Prostate gland (tissue), 2 donors: ENCODE data around the gene TUBGCP2. TPM values are rescaled to one million over a fixed set of nuclear protein-coding genes. Genes with fewer than 3 reads are reported as not detected.

Experiments
- DNase-seq: peaks from one replicate; pipeline ENCODE4 v3.0.0-alpha.2; 2019; ENCODE audit warnings: low spot score
- H3K27ac ChIP-seq, 2 donors: fragments of 200-600 bp; sonication (generic); 2 replicates each; pipeline ENCODE4 v1.5.1; 2017 to 2019
- H3K27me3 ChIP-seq: fragments of 200-600 bp; sonication (generic); replicated peaks from 2 replicates; pipeline ENCODE4 v1.5.1; 2019; ENCODE audit not compliant: insufficient read depth
- H3K36me3 ChIP-seq, 2 donors: fragments of 200-600 bp; sonication (generic); 1 replicate in 1 of 2; 2 replicates in 1 of 2; pipeline versions ENCODE4 v1.5.1 to v1.8.1; 2017 to 2019
- H3K4me1 ChIP-seq: fragments of 200-600 bp; sonication (generic); replicated peaks from 2 replicates; pipeline ENCODE4 v1.5.1; 2019
- H3K4me3 ChIP-seq, 2 donors: fragments of 200-600 bp; sonication (generic); 2 replicates each; pipeline ENCODE4 v1.5.1; 2017 to 2019
- H3K9me3 ChIP-seq: fragments of 200-600 bp; sonication (generic); 2 replicates; pipeline ENCODE4 v1.5.1; 2017
- CTCF ChIP-seq, 4 experiments: fragments of 200-600 bp in 2 of 4; fragments of 450-650 bp in 2 of 4; sonication (generic) in 2 of 4; IDR thresholded peaks; 1 replicate in 3 of 4; 2 replicates in 1 of 4; pipeline ENCODE4 v1.5.1; 2016 to 2019; ENCODE audit warnings: antibody characterized with exemption in 4 of 4, mild to moderate bottlenecking in 2 of 4, moderate library complexity in 2 of 4
- POLR2A ChIP-seq: fragments of 450-650 bp; IDR thresholded peaks from one replicate; pipeline ENCODE4 v1.6.1; 2016; ENCODE audit warnings: antibody characterized with exemption, mild to moderate bottlenecking
- POLR2AphosphoS5 ChIP-seq: sonication (generic); formaldehyde crosslinking; IDR thresholded peaks from one replicate; pipeline ENCODE4 v1.6.1; 2017; ENCODE audit warnings: antibody characterized with exemption
- WGBS: methylation state at CpG from one replicate; pipeline ENCODE4 v1.1.5; 2018; 5-methylcytosine and 5-hydroxymethylcytosine counted together
- intact Hi-C: fragments of 100-400 bp; cut with DNase I; formaldehyde crosslinking; loops from one replicate; pipeline ENCODE4 v1.14.2; 2022
- total RNA-seq, 2 donors: library from RNA; depleted of rRNA; stranded (reverse); fragments of >200 nt; gene quantifications; one replicate each; pipeline ENCODE4 v1.1.0, GENCODE V29; 2016

The TUBGCP2 gene
- total RNA-seq, 2 donors from 2014 or later = 53.5 to 78.5 TPM

DNA sequence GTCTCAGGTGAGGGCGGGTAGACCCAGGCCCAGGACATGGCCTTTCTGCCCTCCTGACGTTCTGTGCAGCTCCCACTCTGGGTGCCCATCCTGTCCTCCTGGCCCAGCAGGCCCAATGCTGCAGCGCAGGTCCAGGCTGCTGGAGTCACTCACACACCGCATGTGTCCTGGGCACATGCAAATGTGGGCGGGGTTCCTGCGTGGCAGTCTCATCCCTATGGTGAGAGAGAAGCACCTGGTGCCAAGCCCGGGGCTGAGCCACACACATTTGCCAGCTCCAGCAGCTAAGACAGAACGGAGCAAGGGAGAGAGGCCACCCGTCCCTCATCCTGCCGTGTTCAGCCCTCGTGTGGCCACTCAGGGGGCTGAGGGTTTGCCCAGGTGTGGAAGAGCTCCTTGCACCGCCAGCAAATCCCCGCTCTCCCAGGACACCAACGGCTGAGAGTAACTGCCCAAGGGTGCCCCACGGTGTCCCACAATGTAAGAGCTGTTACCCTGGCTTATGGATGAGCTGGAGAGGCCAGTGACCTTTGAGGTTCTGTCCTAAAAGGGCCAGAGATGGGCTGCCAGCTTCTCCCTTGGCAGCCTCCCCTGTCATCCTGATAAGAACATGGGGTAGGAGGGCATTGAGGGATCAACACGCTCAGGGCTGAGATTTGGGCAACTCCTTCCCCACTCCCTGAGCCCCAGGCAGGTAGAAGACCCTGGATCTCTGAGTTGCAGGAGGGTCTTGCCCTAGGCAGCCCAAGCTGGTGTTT is 44.7 kb upstream of the TUBGCP2 start:
- no peak overlapping the region for H3K4me3 ChIP-seq
- no peak overlapping the region for H3K27ac ChIP-seq
- 66% methylated on average over 16 of the region's 16 CpGs for WGBS
- no peak for TF ChIP-seq POLR2A
- no peak for TF ChIP-seq CTCF (IDR thresholded peaks at IDR 0.05)
- no peak for TF ChIP-seq POLR2AphosphoS5
- no peaks in the 10 kb centered on the region for H3K36me3 ChIP-seq
- no peak for DNase-seq
- H3K27me3 ChIP-seq = no peaks in the 10 kb centered on the region
- intact Hi-C loops = no loop called here
- no peaks in the 10 kb centered on the region for H3K4me1 ChIP-seq
- no peaks in the 10 kb centered on the region for H3K9me3 ChIP-seq

- TF ChIP-seq POLR2AphosphoS5 (no peak), POLR2A (no peak), CTCF (IDR thresholded peaks at IDR 0.05) (no peak)
- intact Hi-C loops = no loop called here
- WGBS = 75% methylated on average over 24 of the region's 24 CpGs
- DNase-seq = no peak
- Histone ChIP-seq H3K4me3 (no peak overlapping the region), H3K36me3 (no peaks in the 10 kb centered on the region), H3K4me1 (no peaks in the 10 kb centered on the region), H3K27ac (no peak overlapping the region), H3K9me3 (no peaks in the 10 kb centered on the region), H3K27me3 (no peaks in the 10 kb centered on the region)
Observed at GRCh38 chr10:133351408-133352318, 43.0 kb upstream of the TUBGCP2 start.

GRCh38 chr10:133350950-133351329 is 42.3 kb upstream of the TUBGCP2 start:
- Histone ChIP-seq H3K4me3 (no peak overlapping the region), H3K27ac (no peak overlapping the region), H3K9me3 (no peaks in the 10 kb centered on the region), H3K4me1 (no peaks in the 10 kb centered on the region), H3K36me3 (no peaks in the 10 kb centered on the region), H3K27me3 (no peaks in the 10 kb centered on the region)
- intact Hi-C loops = no loop called here
- TF ChIP-seq CTCF (IDR thresholded peaks at IDR 0.05) (no peak), POLR2AphosphoS5 (no peak), POLR2A (no peak)
- WGBS = 57% methylated on average over 12 of the region's 13 CpGs
- DNase-seq = no peak

GRCh38 chr10:133350283-133350949 is 41.7 kb upstream of the TUBGCP2 start:
- intact Hi-C loops = no loop called here
- Histone ChIP-seq H3K4me3 (no peak overlapping the region), H3K27me3 (no peaks in the 10 kb centered on the region), H3K9me3 (no peaks in the 10 kb centered on the region), H3K4me1 (no peaks in the 10 kb centered on the region), H3K27ac (no peak overlapping the region), H3K36me3 (no peaks in the 10 kb centered on the region)
- DNase-seq = no peak
- no peak for TF ChIP-seq POLR2AphosphoS5
- no peak for TF ChIP-seq CTCF (IDR thresholded peaks at IDR 0.05)
- no peak for TF ChIP-seq POLR2A
- WGBS = 80% methylated on average over 12 of the region's 12 CpGs
